Measurements from ENCODE around the gene ADH1B. TPM values are rescaled to one million over a fixed set of nuclear protein-coding genes. Genes with fewer than 3 reads are reported as not detected.

The ADH1B gene
- total RNA-seq, 1 experiment from 2014 or later = 1.8 TPM

DNA sequence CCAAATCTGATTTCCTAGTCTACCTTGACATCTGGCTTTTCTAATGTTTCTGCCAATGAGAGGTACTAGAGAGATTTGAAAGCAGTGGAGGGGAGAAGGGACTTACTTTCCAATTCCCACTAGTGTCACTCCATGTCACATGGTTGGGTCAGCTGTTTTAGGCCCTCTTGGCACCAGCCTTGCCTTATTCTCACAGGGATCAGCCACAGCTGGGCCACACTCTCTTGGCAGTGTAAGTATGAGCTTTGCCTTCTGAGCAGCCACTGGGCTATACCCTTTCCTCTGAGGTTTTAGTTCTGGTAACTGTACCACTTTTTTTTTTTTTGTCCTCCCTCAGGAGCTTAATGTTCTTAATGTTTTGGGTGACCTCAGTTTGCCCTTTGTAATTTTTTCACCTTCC is 41.6 kb upstream of the ADH1B start:
- ChIA-PET RAD21 (ENCODE audit: low non-redundant PET in 1 of 2, low total read pairs in 2 of 2, uncharacterized antibody in 2 of 2, unreplicated experiment in 2 of 2) (no interaction called here), POLR2A (no interaction called here), CTCF (no interaction called here)
- Histone ChIP-seq H3K9me2 (ENCODE audit: insufficient read depth) (no peaks in the 10 kb centered on the region), H4K20me1 (ENCODE audit: insufficient read depth) (no peaks in the 10 kb centered on the region), H3K27ac (ENCODE audit: low read depth, low read length) (no peak overlapping the region), H3K27me3 (ENCODE audit: insufficient read depth, low read length) (no peaks in the 10 kb centered on the region), H3K4me3 (replicated peaks in 1 of 2; ENCODE audit: low read depth in 1 of 2, low read length in 2 of 2) (no peak overlapping the region), H2AFZ (ENCODE audit: low read depth, low read length, poor library complexity, severe bottlenecking) (no peak overlapping the region), H3K4me2 (ENCODE audit: low read length) (no peak overlapping the region), H3K9me3 (ENCODE audit: control insufficient read depth in 1 of 2, insufficient read depth in 1 of 2, low read depth in 1 of 2, low read length in 2 of 2) (peaks cover 0 to 5% of the 10 kb centered on the region in 2 experiments; a peak in 1 of 4 replicates), H3K4me1 (ENCODE audit: control insufficient read depth in 1 of 2, insufficient read depth in 2 of 2, low read length in 2 of 2) (no peaks in the 10 kb centered on the region), H3K9ac (ENCODE audit: low read length) (no peak overlapping the region), H3K79me2 (ENCODE audit: insufficient read depth, low read length) (no peaks in the 10 kb centered on the region), H3K36me3 (ENCODE audit: control insufficient read depth in 1 of 2, insufficient read depth in 2 of 2, low read length in 2 of 2) (no peaks in the 10 kb centered on the region)
- ATAC-seq = no peak
- intact Hi-C loops (cut with micrococcal nuclease) = no loop called here
- TF ChIP-seq, protein P1, sequence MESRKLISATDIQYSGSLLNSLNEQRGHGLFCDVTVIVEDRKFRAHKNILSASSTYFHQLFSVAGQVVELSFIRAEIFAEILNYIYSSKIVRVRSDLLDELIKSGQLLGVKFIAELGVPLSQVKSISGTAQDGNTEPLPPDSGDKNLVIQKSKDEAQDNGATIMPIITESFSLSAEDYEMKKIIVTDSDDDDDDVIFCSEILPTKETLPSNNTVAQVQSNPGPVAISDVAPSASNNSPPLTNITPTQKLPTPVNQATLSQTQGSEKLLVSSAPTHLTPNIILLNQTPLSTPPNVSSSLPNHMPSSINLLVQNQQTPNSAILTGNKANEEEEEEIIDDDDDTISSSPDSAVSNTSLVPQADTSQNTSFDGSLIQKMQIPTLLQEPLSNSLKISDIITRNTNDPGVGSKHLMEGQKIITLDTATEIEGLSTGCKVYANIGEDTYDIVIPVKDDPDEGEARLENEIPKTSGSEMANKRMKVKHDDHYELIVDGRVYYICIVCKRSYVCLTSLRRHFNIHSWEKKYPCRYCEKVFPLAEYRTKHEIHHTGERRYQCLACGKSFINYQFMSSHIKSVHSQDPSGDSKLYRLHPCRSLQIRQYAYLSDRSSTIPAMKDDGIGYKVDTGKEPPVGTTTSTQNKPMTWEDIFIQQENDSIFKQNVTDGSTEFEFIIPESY (IDR thresholded peaks at IDR 0.05; ENCODE audit: extremely low read depth, insufficient replicate concordance, low read length) = no peak
- TF ChIP-seq, protein P2, sequence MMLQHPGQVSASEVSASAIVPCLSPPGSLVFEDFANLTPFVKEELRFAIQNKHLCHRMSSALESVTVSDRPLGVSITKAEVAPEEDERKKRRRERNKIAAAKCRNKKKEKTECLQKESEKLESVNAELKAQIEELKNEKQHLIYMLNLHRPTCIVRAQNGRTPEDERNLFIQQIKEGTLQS (IDR thresholded peaks at IDR 0.05) = no peak
- no peak for TF ChIP-seq SIN3A (IDR thresholded peaks at IDR 0.05; ENCODE audit: low read depth)
- TF ChIP-seq EGR1 (IDR thresholded peaks at IDR 0.05; ENCODE audit: low read depth) = no peak
- no TSS peak for BruUV-seq (replicated peaks)
- no peak for DNase-seq (ENCODE audit: low read depth, low spot score)

DNA sequence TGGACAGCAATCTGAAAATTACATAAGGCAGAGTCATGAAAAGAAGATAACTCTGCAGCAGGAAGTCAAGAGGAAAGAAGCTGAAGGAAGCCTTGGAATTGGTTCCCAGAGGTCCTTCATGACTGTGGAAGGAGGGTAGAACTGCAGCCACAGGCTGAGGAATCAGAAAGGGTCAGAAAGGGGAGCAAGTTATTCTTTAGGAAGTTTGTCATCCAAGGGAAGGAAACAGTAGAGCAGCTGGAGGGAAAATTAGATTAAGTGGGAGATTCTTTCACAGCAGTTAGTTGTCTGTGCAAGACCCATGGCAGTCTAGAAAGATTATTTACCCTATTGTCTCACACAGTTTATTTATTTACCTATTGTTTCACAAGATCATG is 40.7 kb upstream of the ADH1B start:
- CTCF ChIA-PET = no interaction called here
- ATAC-seq = no peak

More for the DNA sequence above, 40.7 kb upstream of the ADH1B start:
- Histone ChIP-seq H3K9me3 (ENCODE audit: control insufficient read depth in 1 of 2, insufficient read depth in 1 of 2, low read depth in 1 of 2, low read length in 2 of 2) (peaks cover 0 to 5% of the 10 kb centered on the region in 2 experiments; a peak in 1 of 4 replicates), H3K4me2 (ENCODE audit: low read length) (no peak overlapping the region), H3K27ac (ENCODE audit: low read depth, low read length) (no peak overlapping the region), H2AFZ (ENCODE audit: low read depth, low read length, poor library complexity, severe bottlenecking) (no peak overlapping the region), H3K9me2 (ENCODE audit: insufficient read depth) (no peaks in the 10 kb centered on the region), H3K36me3 (ENCODE audit: control insufficient read depth in 1 of 2, insufficient read depth in 2 of 2, low read length in 2 of 2) (no peaks in the 10 kb centered on the region), H3K4me1 (ENCODE audit: control insufficient read depth in 1 of 2, insufficient read depth in 2 of 2, low read length in 2 of 2) (no peaks in the 10 kb centered on the region), H3K79me2 (ENCODE audit: insufficient read depth, low read length) (no peaks in the 10 kb centered on the region), H3K9ac (ENCODE audit: low read length) (no peak overlapping the region), H4K20me1 (ENCODE audit: insufficient read depth) (no peaks in the 10 kb centered on the region), H3K27me3 (ENCODE audit: insufficient read depth, low read length) (no peaks in the 10 kb centered on the region), H3K4me3 (replicated peaks in 1 of 2; ENCODE audit: low read depth in 1 of 2, low read length in 2 of 2) (no peak overlapping the region)
- POLR2A ChIA-PET = no interaction called here
- BruUV-seq (replicated peaks) = no TSS peak
- intact Hi-C loops (cut with micrococcal nuclease) = no loop called here
- TF ChIP-seq, protein P2 (IDR thresholded peaks at IDR 0.05) = no peak
- no peak for TF ChIP-seq EZH2phosphoT487 (IDR thresholded peaks at IDR 0.05; ENCODE audit: borderline replicate concordance)
- TF ChIP-seq JUND (IDR thresholded peaks at IDR 0.05) = no peak
- TF ChIP-seq SP1 (IDR thresholded peaks at IDR 0.05; ENCODE audit: low read depth) = no peak
- no peak for TF ChIP-seq EGR1 (IDR thresholded peaks at IDR 0.05; ENCODE audit: low read depth)
- TF ChIP-seq SRF (IDR thresholded peaks at IDR 0.05; ENCODE audit: low read depth) = no peak
- TF ChIP-seq, protein P3, sequence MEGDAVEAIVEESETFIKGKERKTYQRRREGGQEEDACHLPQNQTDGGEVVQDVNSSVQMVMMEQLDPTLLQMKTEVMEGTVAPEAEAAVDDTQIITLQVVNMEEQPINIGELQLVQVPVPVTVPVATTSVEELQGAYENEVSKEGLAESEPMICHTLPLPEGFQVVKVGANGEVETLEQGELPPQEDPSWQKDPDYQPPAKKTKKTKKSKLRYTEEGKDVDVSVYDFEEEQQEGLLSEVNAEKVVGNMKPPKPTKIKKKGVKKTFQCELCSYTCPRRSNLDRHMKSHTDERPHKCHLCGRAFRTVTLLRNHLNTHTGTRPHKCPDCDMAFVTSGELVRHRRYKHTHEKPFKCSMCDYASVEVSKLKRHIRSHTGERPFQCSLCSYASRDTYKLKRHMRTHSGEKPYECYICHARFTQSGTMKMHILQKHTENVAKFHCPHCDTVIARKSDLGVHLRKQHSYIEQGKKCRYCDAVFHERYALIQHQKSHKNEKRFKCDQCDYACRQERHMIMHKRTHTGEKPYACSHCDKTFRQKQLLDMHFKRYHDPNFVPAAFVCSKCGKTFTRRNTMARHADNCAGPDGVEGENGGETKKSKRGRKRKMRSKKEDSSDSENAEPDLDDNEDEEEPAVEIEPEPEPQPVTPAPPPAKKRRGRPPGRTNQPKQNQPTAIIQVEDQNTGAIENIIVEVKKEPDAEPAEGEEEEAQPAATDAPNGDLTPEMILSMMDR (IDR thresholded peaks at IDR 0.05 in 2 of 3, conservative IDR thresholded peaks at IDR 0.05 in 1 of 3; ENCODE audit: borderline replicate concordance in 1 of 3, insufficient read depth in 1 of 3, low read depth in 2 of 3, low read length in 2 of 3) = no peak
- TF ChIP-seq SIN3A (IDR thresholded peaks at IDR 0.05; ENCODE audit: low read depth) = no peak
- TF ChIP-seq, protein P4, sequence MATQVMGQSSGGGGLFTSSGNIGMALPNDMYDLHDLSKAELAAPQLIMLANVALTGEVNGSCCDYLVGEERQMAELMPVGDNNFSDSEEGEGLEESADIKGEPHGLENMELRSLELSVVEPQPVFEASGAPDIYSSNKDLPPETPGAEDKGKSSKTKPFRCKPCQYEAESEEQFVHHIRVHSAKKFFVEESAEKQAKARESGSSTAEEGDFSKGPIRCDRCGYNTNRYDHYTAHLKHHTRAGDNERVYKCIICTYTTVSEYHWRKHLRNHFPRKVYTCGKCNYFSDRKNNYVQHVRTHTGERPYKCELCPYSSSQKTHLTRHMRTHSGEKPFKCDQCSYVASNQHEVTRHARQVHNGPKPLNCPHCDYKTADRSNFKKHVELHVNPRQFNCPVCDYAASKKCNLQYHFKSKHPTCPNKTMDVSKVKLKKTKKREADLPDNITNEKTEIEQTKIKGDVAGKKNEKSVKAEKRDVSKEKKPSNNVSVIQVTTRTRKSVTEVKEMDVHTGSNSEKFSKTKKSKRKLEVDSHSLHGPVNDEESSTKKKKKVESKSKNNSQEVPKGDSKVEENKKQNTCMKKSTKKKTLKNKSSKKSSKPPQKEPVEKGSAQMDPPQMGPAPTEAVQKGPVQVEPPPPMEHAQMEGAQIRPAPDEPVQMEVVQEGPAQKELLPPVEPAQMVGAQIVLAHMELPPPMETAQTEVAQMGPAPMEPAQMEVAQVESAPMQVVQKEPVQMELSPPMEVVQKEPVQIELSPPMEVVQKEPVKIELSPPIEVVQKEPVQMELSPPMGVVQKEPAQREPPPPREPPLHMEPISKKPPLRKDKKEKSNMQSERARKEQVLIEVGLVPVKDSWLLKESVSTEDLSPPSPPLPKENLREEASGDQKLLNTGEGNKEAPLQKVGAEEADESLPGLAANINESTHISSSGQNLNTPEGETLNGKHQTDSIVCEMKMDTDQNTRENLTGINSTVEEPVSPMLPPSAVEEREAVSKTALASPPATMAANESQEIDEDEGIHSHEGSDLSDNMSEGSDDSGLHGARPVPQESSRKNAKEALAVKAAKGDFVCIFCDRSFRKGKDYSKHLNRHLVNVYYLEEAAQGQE (IDR thresholded peaks at IDR 0.05; ENCODE audit: low read depth) = no peak
- no peak for TF ChIP-seq CBX3 (IDR thresholded peaks at IDR 0.05; ENCODE audit: low read depth)
- no peak for TF ChIP-seq FOSL1 (IDR thresholded peaks at IDR 0.05; ENCODE audit: low read depth)
- RAD21 ChIA-PET (ENCODE audit: low non-redundant PET in 1 of 2, low total read pairs in 2 of 2, uncharacterized antibody in 2 of 2, unreplicated experiment in 2 of 2) = no interaction called here
- no peak for DNase-seq (ENCODE audit: low read depth, low spot score)

Measured in HCT116 (cell line).